ENCODE results near the gene FCSK.
A peak's percentile ranks its signal among the peaks of the same experiment; 100 is the strongest.
"Not testable (repeated sequence)": the region's sequence is repeated elsewhere in the genome, so short reads cannot be mapped to it uniquely, and the experiment has no call there.

Gene FCSK

GRCh38 chr16:70480127-70481105 lies 26.0 kb downstream of the FCSK start:
- no peak for DNase-seq

DNA sequence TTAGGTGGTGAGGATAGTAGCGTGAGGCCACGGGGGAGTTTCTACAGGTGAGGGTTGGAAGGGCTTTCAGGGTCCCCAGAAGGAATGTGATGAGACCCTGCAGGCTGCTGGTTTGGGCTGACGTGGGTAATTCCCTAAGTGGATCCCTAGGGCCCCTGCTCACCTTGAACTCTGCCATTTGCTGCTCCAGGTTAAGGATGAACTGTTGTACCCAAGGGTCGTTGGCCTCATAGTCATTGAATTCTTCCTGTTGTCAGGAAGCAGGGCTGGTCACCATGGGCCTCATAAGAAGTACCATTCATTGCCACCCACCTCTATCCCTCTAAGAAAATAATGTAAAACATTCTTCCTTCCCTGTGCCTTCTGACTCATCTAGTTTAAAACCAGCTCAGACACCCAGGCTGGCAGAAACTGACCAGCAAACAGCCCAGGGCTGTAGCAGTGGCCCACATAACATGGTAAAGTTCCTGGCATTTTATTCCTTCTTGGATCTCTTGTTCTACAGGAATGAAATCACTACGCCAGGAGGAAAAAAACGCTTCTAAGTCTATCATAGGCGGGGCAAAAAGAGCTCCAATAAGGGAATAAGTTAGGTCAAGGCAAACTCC lies 27.6 kb downstream of the FCSK start:
- DNase-seq, result no peak

GRCh38 chr16:70482624-70483023 lies 28.2 kb downstream of the FCSK start:
- no peak for DNase-seq

DNA sequence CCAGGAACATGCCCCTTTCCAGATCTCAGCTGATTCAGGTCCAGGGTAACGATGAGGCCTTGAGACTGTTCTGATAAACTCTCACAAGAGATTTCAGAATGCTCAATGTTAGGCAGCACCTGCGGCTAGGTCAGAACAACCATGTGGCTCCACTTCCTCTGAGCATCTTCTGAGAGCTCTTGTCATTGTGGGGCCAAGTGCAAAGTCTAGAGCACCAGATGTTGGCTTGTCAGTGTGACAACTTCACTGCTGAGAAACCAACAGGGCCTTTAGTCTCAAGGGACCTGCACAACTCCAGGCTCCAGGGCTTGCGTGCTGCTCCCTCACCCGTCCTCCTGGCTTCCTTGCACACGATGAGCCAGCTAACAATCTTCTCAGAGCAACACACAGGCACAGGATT lies 29.0 kb downstream of the FCSK start:
- no peak for DNase-seq

DNA sequence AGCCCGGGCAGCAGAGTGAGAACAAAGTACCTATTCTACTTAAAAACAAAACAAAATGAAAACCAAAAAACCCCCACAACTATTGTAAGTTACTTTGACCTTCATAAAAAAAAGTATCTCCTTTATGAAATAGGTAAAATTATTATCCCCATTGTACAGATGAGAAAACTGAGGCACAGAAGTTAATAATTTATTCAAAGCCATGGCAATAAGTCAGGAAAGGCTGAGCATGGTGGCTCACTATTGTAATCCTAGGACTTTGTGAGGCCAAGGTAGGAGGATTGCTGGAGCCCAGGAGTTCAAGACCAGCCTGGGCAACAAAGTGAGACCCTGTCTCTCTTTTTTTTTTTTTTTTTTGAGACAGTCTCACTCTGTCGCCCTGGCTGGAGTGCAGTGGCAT lies 30.5 kb downstream of the FCSK start:
- DNase-seq, result no peak

- no peak for DNase-seq
Observed at GRCh38 chr16:70490261-70490660, 35.9 kb downstream of the FCSK start.

GRCh38 chr16:70493802-70494201 lies 39.4 kb downstream of the FCSK start:
- no peak for DNase-seq

DNA sequence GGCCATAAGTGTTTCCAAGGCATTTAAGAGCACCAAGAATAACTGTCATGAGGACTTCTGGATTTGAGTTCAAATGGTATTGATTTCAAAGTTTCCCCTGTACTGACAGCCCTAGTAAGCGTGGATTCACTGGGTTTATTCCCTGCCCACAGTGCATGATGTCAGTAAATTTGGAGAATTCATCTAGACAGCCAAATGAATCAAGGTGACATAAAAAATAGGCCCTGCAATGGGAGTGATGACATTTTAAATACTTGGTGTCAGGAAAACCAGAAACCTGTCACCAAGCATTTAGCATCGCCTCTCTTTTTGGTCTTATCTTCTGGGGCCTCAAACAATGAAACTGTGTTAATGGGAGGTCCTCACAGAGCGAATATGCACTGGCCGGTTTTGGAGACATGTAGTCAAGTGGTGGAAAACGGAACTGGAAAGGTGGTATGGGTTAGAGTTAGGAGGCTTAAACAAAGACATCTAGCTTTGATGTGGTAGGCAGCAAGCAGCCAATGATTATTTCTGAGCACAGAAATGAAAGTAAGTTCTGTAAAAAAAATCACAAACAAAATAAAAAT lies 39.9 kb downstream of the FCSK start:
- DNase-seq, result no peak

DNA sequence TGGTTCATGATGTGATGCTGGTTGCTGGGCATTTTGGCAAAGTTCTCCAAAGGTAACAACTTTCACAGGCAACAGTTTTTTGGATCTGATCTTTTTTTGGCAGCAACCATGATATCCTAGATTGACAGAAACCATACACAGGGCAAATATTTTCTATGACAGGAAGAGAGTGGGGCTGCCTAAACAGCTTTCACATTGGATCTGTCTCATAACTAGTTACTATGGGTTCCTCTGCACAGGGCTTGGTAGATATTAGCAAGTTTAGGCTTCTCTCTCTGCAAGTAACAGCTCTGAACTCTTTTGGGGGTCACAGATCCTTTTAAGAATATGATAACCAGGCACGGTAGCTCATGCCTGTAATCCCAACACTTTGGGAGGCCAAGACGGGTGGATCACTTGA lies 40.4 kb downstream of the FCSK start:
- DNase-seq, result no peak

GRCh38 chr16:70495425-70496182 lies 41.2 kb downstream of the FCSK start:
- no peak for DNase-seq

- no peak for DNase-seq
Observed at GRCh38 chr16:70496513-70496912, 42.1 kb downstream of the FCSK start.

- no peak for DNase-seq
Observed at GRCh38 chr16:70508752-70509151, 54.4 kb downstream of the FCSK start.

DNA sequence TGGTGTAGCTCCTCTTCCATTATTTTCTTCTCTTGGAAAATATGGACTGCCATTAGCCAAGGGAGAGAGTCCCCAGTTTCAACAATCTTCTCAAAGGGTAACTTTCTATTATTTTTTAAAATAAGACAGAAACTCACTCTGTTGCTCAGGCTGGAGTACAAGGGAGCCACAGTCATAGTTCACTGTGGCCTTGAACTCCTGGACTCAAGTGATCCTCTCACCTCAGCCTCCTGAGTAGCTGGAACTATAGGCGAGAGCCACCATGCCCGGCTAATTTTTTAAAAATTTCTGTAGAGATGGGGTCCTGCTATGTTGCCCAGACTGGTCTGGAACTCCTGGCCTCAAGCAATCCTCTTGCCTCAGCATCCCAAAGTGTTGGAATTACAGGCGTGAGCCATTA lies 55.8 kb downstream of the FCSK start:
- DNase-seq, result no peak

DNA sequence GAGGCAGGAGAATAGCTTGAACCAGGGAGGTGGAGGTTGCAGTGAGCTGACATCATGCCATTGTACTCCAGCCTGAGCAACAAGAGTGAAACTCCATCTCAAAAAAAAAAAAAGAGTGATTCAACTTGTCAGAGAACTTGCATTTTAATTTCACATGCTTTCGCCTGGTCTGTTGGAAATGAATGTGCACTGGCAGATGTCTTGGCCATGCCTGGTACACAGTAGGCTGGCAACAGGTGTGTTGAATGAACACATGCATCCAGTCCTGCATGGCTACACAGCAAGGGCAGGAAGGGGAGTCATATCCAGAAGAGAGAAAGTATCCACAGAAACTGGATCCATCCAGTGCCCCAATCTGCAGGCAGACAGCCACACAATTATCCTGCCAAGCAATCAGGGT lies 57.4 kb downstream of the FCSK start:
- DNase-seq, result no peak

DNA sequence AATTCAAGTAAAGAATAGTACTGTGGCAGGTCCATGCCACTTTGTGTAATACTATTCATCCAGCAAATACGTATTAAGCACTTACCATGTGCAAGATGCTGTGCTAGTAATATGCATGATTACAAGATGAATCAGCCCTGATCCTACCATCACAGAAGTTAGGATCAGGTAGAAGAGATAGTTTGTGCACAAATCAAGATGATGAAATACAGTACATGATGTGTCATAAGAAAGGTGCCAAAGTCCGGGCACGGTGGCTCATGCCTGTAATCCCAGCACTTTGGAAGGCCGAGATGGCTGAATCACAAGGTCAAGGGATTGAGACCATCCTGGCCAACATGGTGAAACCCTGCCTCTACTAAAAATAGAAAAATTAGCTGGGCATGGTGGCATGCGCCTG lies 58.1 kb downstream of the FCSK start:
- no peak for DNase-seq

- DNase-seq, result no peak
Observed at GRCh38 chr16:70520612-70521297, 66.4 kb downstream of the FCSK start.

DNA sequence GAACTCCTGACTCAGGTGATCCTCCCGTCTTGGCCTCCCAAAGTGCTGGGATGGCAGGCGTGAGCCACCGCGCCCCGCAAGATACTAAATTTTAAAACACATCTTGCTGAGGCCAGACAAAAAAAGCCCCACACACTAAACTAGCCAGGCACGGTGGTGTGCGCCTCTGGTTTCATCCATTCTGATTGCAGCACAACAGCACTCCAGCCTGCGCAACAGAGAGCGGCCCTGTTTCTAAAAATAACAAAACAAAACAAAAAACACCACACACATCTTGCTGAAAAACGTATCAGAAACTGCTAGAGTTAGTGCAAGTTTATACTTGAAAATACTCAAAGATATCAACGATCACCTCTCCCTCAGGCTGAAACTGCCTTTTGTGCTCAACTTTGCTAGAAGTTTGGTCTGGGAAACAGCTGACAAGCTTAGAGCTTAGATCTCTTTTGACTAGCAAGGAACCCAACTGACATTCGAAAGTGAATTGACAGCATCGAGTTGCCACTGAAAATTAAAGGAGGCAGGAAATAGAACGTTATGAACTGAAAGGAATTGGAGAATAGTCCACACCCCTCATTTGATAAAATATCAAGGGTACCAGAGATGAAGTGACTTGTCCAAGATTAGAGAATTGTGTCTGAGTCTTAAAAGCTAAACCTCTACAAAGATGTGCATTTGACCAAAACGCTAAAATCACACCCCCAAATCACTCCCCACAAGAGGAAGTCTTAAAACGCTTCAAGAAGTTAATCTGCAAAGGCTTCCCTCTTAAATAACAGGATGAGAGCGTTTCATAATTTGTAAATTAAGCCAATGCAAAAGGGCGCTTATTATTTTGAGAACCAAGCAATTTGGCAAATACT lies 68.1 kb downstream of the FCSK start:
- no peak for DNase-seq

- peak; percentile 72 for DNase-seq
Observed at GRCh38 chr16:70523076-70523742, 68.8 kb downstream of the FCSK start, which contains the start of gene COG4. TSS of gene COG4 (minus strand) at chr16:70523554. CDS start at chr16:70523543, 11 bp downstream.

GRCh38 chr16:70523743-70524398 lies 69.5 kb downstream of the FCSK start, which contains the start of gene SF3B3:
TSS of gene SF3B3 (plus strand) at chr16:70523816. CDS start at chr16:70526657, 2,841 bp downstream.
- DNase-seq, result peak; percentile 48

DNA sequence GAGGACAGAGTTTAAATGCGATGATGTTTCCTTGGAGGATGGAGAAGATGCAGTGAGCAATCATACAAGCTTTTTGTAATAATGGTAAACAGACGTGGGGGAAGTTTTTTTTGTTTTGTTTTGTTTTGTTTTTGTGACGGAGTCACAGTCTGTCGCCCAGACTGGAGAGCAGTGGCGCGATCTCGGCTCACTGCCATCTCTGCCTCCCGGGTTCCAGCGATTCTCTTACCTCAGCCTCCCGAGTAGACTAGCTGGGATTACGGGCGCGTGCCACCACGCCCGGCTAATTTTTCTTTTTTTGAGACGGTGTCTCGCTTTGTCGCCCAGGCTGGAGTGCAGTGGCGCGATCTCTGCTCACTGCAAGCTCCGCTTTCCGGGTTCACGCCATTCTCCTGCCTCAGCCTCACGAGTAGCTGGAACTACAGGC lies 70.0 kb downstream of the FCSK start:
- not testable (repeated sequence) for DNase-seq
